ENCODE results near the gene FAM114A1. TPM values are rescaled to one million over a fixed set of nuclear protein-coding genes. Genes with fewer than 3 reads are reported as not detected.
A peak's percentile ranks its signal among the peaks of the same experiment; 100 is the strongest.

The FAM114A1 gene
- total and polyA plus RNA-seq, 2 of the 4 experiments (the other 2 are of a cell fraction) = 135 to 649 TPM

DNA sequence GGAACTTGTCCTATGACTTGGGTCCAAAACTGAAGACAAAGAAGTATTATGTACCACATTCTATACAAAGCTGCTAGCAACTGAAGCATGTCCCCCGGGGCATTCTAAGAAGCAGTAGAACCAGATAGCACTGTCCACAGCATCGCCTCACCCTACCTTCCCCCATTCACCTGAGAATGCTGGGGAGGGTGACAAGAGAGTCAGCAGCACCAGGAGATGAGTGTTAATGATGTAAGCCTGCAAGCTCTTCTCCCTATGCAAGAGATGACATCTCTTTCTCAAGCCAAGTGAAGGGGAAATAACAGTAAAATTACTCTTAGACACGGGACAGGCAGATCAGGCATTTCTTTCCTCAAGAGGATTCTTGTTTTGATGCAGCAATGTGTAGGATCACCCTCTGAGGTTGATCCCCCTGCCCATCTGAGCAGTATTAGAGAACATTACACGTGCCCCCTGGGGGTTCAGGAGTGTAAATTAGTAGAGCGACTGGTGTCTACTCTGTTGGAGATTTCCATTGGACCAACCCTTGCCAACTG, 49.1 kb upstream of the FAM114A1 start:
- Histone ChIP-seq H3K4me1 (ENCODE audit: control insufficient read depth, insufficient read depth, low read length) (peaks cover 17% of the 10 kb centered on the region), H3K23ac (ENCODE audit: low read depth, low read length) (no peak overlapping the region), H3K9me3 (ENCODE audit: control insufficient read depth, insufficient read depth, low read length) (peaks cover 7% of the 10 kb centered on the region; the same call in 1 of the 2 replicates), H4K8ac (ENCODE audit: low read depth in 2 of 2, low read length in 2 of 2) (no peak overlapping the region; a peak in 1 of 4 replicates), H2AFZ (replicated peaks; ENCODE audit: low read length, poor library complexity) (no peak overlapping the region), H3K27ac (ENCODE audit: insufficient read depth, low read length) (no peak overlapping the region), H2BK20ac (ENCODE audit: low read depth, low read length) (peak overlapping the region; percentile 77), H2BK15ac (ENCODE audit: low read depth, low read length) (peak overlapping the region; percentile 10; the same call in 1 of the 3 replicates), H3K79me1 (ENCODE audit: low read depth in 1 of 2, low read length in 2 of 2) (no peaks in the 10 kb centered on the region), H4K91ac (ENCODE audit: insufficient read depth, low read depth, low read length) (peak overlapping the region; percentile 66), H2AK9ac (replicated peaks; ENCODE audit: low read depth, low read length, poor library complexity) (no peak overlapping the region), H3K4me3 (ENCODE audit: insufficient read depth, low read depth, low read length) (no peak overlapping the region), H3K4me2 (ENCODE audit: low read depth, low read length) (no peak overlapping the region), H3K36me3 (ENCODE audit: control insufficient read depth, insufficient read depth, low read length) (no peaks in the 10 kb centered on the region), H2AK5ac (ENCODE audit: low read depth, low read length) (no peak overlapping the region), H3K9ac (ENCODE audit: low read depth, low read length) (no peak overlapping the region), H3K27me3 (ENCODE audit: control insufficient read depth, insufficient read depth, low read length) (no peaks in the 10 kb centered on the region), H3K4ac (ENCODE audit: low read depth, low read length) (peak overlapping the region; percentile 69; the same call in 1 of the 2 replicates), H3K9me1 (ENCODE audit: insufficient read depth, low read length) (no peaks in the 10 kb centered on the region; the same call in 1 of the 2 replicates), H4K5ac (ENCODE audit: low read depth, low read length) (peak overlapping the region; percentile 67; the same call in 1 of the 2 replicates), H3K18ac (ENCODE audit: low read depth, low read length) (peak overlapping the region; percentile 42; the same call in 1 of the 2 replicates), H2BK5ac (ENCODE audit: low read depth, low read length, poor library complexity, severe bottlenecking) (no peak overlapping the region), H3K14ac (replicated peaks; ENCODE audit: low read depth, low read length) (0 out of 2 replicates have a peak overlapping the region, but pooled peaks have one; percentile 10), H2BK120ac (ENCODE audit: low read depth, low read length) (peak overlapping the region; percentile 51; the same call in 1 of the 2 replicates), H3K56ac (ENCODE audit: extremely low read depth, insufficient read depth, low read length) (no peak overlapping the region), H4K20me1 (ENCODE audit: insufficient read depth, low read length) (no peaks in the 10 kb centered on the region)
- DNase-seq = no peak
- ATAC-seq (ENCODE audit: low read depth) = no peak
- in situ Hi-C loops (cut with MboI; ENCODE audit: low sequenced_read_pairs) = no loop called here
- intact Hi-C loops (cut with micrococcal nuclease) = no loop called here
- ChIA-PET CTCF (no interaction called here), POLR2A (ENCODE audit: unreplicated experiment) (no interaction called here)
- WGBS, 2 experiments (ENCODE audit: extremely low coverage in 2 of 2, insufficient read length in 1 of 2) = no CpG with 5 or more reads among the region's 5 CpGs
- TF ChIP-seq CHD1 (IDR thresholded peaks at IDR 0.05; ENCODE audit: low read depth, low read length) = no peak
- no TSS peak for BruUV-seq (replicated peaks)
- dilution Hi-C loops (cut with HindIII; ENCODE audit: low sequenced_read_pairs, unreplicated experiment) = no loop called here
